Measurements from ENCODE around the gene CAPS2.

DNA sequence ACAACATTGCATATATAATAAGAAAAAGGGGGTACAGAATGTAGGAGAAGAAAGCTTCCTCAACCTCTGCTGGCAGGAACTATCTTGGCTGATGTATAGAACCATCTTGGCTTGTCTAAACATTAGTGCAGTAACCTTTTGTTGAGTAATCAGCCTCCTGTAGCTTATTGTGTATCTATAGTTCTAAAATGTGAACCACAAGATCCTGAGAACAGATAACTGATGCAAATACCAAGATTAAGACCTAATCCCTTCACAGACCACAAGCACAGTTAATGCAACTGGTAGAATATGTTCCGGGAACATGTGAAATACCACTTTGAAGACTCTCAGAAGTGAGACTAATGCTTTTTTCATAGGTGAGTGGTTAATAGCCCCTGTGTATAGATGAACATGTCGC lies 69.8 kb downstream of the CAPS2 start:
- TF ChIP-seq, protein P1, sequence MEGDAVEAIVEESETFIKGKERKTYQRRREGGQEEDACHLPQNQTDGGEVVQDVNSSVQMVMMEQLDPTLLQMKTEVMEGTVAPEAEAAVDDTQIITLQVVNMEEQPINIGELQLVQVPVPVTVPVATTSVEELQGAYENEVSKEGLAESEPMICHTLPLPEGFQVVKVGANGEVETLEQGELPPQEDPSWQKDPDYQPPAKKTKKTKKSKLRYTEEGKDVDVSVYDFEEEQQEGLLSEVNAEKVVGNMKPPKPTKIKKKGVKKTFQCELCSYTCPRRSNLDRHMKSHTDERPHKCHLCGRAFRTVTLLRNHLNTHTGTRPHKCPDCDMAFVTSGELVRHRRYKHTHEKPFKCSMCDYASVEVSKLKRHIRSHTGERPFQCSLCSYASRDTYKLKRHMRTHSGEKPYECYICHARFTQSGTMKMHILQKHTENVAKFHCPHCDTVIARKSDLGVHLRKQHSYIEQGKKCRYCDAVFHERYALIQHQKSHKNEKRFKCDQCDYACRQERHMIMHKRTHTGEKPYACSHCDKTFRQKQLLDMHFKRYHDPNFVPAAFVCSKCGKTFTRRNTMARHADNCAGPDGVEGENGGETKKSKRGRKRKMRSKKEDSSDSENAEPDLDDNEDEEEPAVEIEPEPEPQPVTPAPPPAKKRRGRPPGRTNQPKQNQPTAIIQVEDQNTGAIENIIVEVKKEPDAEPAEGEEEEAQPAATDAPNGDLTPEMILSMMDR (IDR thresholded peaks at IDR 0.05; ENCODE audit: extremely low read depth in 1 of 2, insufficient read depth in 1 of 2, low read depth in 1 of 2, low read length in 2 of 2) = no peak
- no peak for TF ChIP-seq MYC (IDR thresholded peaks at IDR 0.05; ENCODE audit: low read depth, low read length)
- no peak for TF ChIP-seq EZH2 (IDR thresholded peaks at IDR 0.05; ENCODE audit: borderline replicate concordance, low read depth, low read length, severe bottlenecking)
- TF ChIP-seq FOS (IDR thresholded peaks at IDR 0.05; ENCODE audit: borderline replicate concordance, insufficient read depth, low read length) = no peak
- no peak for TF ChIP-seq POLR2AphosphoS5 (IDR thresholded peaks at IDR 0.05; ENCODE audit: insufficient read depth, low read depth, low read length)
- no peak for TF ChIP-seq POLR2A (IDR thresholded peaks at IDR 0.05; ENCODE audit: low read depth, low read length)
- TF ChIP-seq, protein P2, sequence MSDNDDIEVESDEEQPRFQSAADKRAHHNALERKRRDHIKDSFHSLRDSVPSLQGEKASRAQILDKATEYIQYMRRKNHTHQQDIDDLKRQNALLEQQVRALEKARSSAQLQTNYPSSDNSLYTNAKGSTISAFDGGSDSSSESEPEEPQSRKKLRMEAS (IDR thresholded peaks at IDR 0.05; ENCODE audit: insufficient read depth, insufficient read length) = no peak
